ENCODE data around the gene CRYBG3.

DNA sequence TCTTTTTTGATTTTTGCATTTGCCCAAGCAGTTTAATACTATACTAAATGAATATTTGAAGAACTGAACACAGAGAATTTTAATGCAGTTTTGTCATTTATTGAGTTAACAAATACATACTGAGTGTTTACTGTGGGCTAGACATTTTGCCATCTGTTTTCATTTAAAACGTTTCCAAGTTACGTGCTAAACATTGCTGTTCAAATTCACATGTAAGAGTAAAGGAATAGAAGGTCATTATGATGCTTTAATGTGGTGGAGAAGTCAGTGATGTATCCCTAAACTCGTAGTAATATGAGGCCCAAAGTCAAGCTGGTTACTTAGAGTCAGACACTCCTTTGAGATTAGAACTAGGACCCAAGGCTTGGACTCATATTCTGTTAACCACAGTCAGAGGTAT lies 49.4 kb downstream of the CRYBG3 start:
- TF ChIP-seq CTCF (IDR thresholded peaks at IDR 0.05) = no peak
- no peak for TF ChIP-seq POLR2A (IDR thresholded peaks at IDR 0.05)
